BLaER1 treated with 17β-estradiol and CSF1 and Interleukin-3, amounts not matched to agents 10 nM and 100 nM (cell line): ENCODE data around the gene FTHL17.

Experiments used
- H3K27ac ChIP-seq, 11 experiments: shearing (Covaris generic); formaldehyde crosslinking; 2 replicates each; pipeline ENCODE4 v1.8.1; 2022
- H3K27me3 ChIP-seq, 11 experiments: shearing (Covaris generic); formaldehyde crosslinking; 2 replicates each; pipeline ENCODE4 v1.8.1; 2022
- H3K36me3 ChIP-seq, 11 experiments: shearing (Covaris generic); formaldehyde crosslinking; 2 replicates each; pipeline ENCODE4 v1.8.1; 2022
- H3K4me1 ChIP-seq, 10 experiments: shearing (Covaris generic); formaldehyde crosslinking; 2 replicates each; pipeline ENCODE4 v1.8.1; 2022
- H3K4me2 ChIP-seq, 11 experiments: shearing (Covaris generic); formaldehyde crosslinking; 2 replicates each; pipeline ENCODE4 v1.8.1; 2022
- H3K4me3 ChIP-seq, 10 experiments: shearing (Covaris generic); formaldehyde crosslinking; 2 replicates each; pipeline ENCODE4 v1.8.1; 2022
- H3K9ac ChIP-seq, 11 experiments: shearing (Covaris generic); formaldehyde crosslinking; 2 replicates each; pipeline ENCODE4 v1.8.1; 2022
- H3K9me3 ChIP-seq, 11 experiments: shearing (Covaris generic); formaldehyde crosslinking; replicated peaks in 1 of 11; 2 replicates each; pipeline ENCODE4 v1.8.1; 2022
- H4K20me1 ChIP-seq, 11 experiments: shearing (Covaris generic); formaldehyde crosslinking; 2 replicates each; pipeline ENCODE4 v1.8.1; 2022
- Cebpa-rat ChIP-seq, 11 experiments: shearing (Covaris generic); IDR thresholded peaks; 2 replicates each; pipeline ENCODE4 v1.8.1; 2022

Gene FTHL17

DNA sequence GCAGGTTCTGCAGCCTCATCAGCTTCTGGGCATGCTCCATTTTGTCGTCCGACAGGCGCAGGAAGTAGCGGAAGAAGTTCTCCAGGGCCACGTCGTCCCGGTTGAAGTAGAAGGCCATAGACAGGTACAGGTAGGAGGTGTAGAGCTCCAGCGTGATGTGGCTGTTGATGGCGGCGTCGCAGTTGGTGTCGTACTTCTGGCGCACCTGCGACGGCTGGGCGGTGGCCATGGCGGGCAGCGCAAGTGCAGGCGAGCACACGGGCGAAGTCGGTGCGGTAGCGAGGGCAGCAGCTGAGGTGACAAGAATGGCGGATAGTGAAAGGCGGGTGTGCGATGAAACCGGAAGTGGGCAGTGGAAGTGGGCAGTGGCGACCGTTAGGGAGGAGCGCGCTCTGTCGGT, at the start of gene FTHL17:
Gene FTHL17 (minus strand): TSS at position 317 of the 400 bp plus-strand sequence. CDS start 88 bp downstream, at position 229.
- Histone ChIP-seq H3K9me3 (peaks cover 21 to 50% (median 36%) of the 10 kb centered on the region in 11 experiments; a peak in 21 of 22 replicates), H4K20me1 (no peaks in the 10 kb centered on the region), H3K27me3 (peaks cover 0 to 7% (median 0%) of the 10 kb centered on the region in 11 experiments; a peak in 3 of 22 replicates), H3K27ac (no peak within 1 kb of the TSS), H3K36me3 (no peaks in the 10 kb centered on the region), H3K9ac (no peak within 1 kb of the TSS), H3K4me3 (no peak within 1 kb of the TSS), H3K4me2 (no peak within 1 kb of the TSS), H3K4me1 (no peaks in the 10 kb centered on the region)
- no peak for TF ChIP-seq Cebpa-rat (IDR thresholded peaks at IDR 0.05)

DNA sequence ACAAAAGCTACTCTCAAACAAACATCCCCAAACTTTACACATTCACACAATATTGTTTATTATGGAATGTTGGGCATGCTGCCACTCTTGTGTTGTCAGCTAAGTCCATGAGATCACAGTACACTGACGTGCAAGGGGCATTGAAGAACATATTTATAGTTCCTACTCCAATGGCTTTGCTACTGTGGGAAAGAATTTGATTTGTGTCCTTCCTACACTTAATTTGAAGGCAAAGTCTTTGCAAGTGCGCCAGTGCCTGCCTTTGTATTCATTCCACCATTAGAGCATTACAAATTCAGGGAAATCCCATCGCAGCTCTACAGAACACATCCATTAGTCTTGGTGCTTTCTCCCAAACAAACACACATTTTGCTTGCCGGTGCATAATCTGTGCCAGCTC, 45.4 kb upstream of the FTHL17 start:
- no peak for TF ChIP-seq Cebpa-rat (IDR thresholded peaks at IDR 0.05)
- Histone ChIP-seq H3K4me1 (no peaks in the 10 kb centered on the region), H3K36me3 (peaks cover 0 to 7% (median 0%) of the 10 kb centered on the region in 11 experiments; a peak in 3 of 22 replicates), H4K20me1 (no peaks in the 10 kb centered on the region), H3K9ac (no peak overlapping the region), H3K4me3 (no peak overlapping the region), H3K9me3 (peaks cover 0 to 9% (median 4%) of the 10 kb centered on the region in 11 experiments; a peak in 6 of 22 replicates), H3K27me3 (peaks cover 84 to 100% (median 97%) of the 10 kb centered on the region in 11 experiments), H3K27ac (no peak overlapping the region), H3K4me2 (no peak overlapping the region)

DNA sequence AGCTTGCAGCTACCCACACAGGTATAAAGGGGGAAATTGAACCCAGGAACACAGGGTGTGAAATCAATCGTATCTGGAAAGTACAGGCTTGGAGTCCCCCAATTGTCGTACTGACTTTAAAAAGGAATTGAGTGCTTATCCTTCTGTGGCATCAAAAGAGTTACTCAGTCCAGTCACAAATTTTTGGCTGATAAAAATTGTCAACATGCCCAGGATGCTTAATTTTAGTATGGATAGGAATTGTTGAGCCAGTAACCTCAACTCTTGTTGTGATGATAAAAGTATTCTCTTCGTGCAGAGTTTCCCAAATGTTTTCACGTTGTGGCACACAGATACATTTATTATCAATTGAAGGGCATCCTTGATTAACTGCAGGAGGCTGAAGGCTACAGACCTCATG, 43.6 kb upstream of the FTHL17 start:
- H3K27ac ChIP-seq: no peak overlapping the region

GRCh38 chrX:31114858-31115257, 43.0 kb upstream of the FTHL17 start:
- Histone ChIP-seq H3K36me3 (no peaks in the 10 kb centered on the region; a peak in 1 of 22 replicates), H4K20me1 (no peaks in the 10 kb centered on the region), H3K9ac (no peak overlapping the region), H3K4me3 (no peak overlapping the region), H3K4me2 (no peak overlapping the region), H3K27ac (no peak overlapping the region), H3K4me1 (no peaks in the 10 kb centered on the region), H3K27me3 (peaks cover 61 to 98% (median 90%) of the 10 kb centered on the region in 11 experiments), H3K9me3 (peaks cover 0 to 11% (median 4%) of the 10 kb centered on the region in 11 experiments; a peak in 6 of 22 replicates)
- TF ChIP-seq Cebpa-rat (IDR thresholded peaks at IDR 0.05): no peak

More for the DNA sequence above, 43.6 kb upstream of the FTHL17 start:
- H3K36me3 ChIP-seq: peaks cover 0 to 3% (median 0%) of the 10 kb centered on the region in 11 experiments; a peak in 1 of 22 replicates
- no peak overlapping the region for H3K9ac ChIP-seq
- no peaks in the 10 kb centered on the region for H4K20me1 ChIP-seq
- no peak overlapping the region for H3K4me2 ChIP-seq
- no peaks in the 10 kb centered on the region for H3K4me1 ChIP-seq
- H3K4me3 ChIP-seq: no peak overlapping the region
- peaks cover 66 to 100% (median 93%) of the 10 kb centered on the region in 11 experiments for H3K27me3 ChIP-seq
- peaks cover 0 to 9% (median 4%) of the 10 kb centered on the region in 11 experiments; a peak in 6 of 22 replicates for H3K9me3 ChIP-seq
- no peak for TF ChIP-seq Cebpa-rat (IDR thresholded peaks at IDR 0.05)

DNA sequence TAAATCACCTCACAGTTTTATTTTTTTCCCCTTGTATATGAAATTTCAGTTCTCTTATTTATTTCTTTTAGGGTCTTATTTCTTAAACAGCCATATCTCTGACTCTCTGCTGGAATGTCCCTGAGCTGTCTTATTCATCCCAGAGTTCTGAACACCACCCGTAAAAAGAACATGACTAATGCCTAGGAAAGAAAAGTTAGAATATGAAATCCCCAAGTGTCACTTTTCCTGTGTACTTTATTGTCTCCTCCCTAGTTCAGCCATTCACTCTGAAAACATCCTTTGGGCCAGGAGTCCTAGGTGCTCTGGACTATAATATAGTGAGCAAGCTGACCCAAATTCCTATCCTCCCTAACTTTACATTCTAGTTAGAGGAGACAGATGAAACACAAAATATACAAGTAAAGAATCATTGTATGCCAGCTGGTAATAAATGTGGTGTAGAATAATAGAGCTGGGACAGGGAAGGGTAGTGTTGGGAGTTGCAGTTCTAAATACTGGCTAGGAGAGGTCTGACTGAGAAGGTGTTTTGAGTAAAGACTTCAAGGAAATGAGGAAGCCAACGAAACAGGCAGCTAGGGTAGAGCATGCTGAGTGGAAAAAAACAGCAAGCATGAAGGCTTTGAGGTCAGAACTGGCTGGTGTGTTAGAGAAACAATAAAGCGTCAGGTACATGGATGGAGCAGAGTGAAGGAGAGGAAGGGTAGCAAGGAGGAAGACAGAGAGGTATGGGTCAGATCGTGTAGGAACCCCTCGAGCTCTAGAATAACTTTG, 40.6 kb upstream of the FTHL17 start:
- Histone ChIP-seq H3K4me2 (no peak overlapping the region), H3K9ac (no peak overlapping the region), H3K4me1 (no peaks in the 10 kb centered on the region), H3K4me3 (no peak overlapping the region), H4K20me1 (no peaks in the 10 kb centered on the region), H3K36me3 (no peaks in the 10 kb centered on the region), H3K27ac (no peak overlapping the region), H3K27me3 (peaks cover 42 to 84% (median 72%) of the 10 kb centered on the region in 11 experiments), H3K9me3 (peaks cover 0 to 5% (median 0%) of the 10 kb centered on the region in 11 experiments; a peak in 2 of 22 replicates)
- TF ChIP-seq Cebpa-rat (IDR thresholded peaks at IDR 0.05): no peak

DNA sequence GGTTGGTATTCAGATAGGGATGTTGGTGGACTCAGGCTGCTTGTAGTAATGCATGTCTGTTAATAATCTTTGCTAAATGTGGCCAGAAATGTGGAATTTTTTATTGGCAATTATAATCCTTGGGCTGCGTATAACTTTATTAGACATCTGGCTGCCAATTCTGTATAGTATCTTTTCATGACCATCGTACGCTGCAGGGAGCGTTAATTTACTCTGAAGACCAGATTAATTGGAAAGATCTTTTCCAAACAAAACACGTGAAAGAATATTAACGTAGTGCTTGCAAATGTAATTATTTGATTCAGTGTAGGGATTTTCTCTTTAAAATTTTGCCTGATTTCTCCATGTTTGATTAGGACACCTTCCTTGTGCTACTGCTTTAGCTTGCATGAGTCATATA, 38.8 kb upstream of the FTHL17 start:
- Histone ChIP-seq H3K27me3 (peaks cover 34 to 67% (median 56%) of the 10 kb centered on the region in 11 experiments), H3K4me1 (no peaks in the 10 kb centered on the region), H3K9ac (no peak overlapping the region), H3K36me3 (no peaks in the 10 kb centered on the region), H3K4me3 (no peak overlapping the region), H3K27ac (no peak overlapping the region), H4K20me1 (no peaks in the 10 kb centered on the region), H3K4me2 (no peak overlapping the region), H3K9me3 (peaks cover 0 to 5% (median 0%) of the 10 kb centered on the region in 11 experiments; a peak in 1 of 22 replicates)
- TF ChIP-seq Cebpa-rat (IDR thresholded peaks at IDR 0.05): no peak

GRCh38 chrX:31099536-31100090, 27.8 kb upstream of the FTHL17 start:
- Histone ChIP-seq H3K4me2 (peak overlapping the region; percentile 28 to 66 (median 50)), H3K27ac (peak overlapping the region in 10 of 11 experiments; percentile 41 to 71 (median 54); a peak in 19 of 22 replicates), H3K9me3 (peaks cover 0 to 8% (median 0%) of the 10 kb centered on the region in 11 experiments; a peak in 4 of 22 replicates), H4K20me1 (no peaks in the 10 kb centered on the region), H3K27me3 (peaks cover 7 to 39% (median 29%) of the 10 kb centered on the region in 11 experiments; a peak in 18 of 22 replicates), H3K4me3 (no peak overlapping the region), H3K4me1 (peaks cover 9 to 21% (median 13%) of the 10 kb centered on the region in 10 experiments; a peak in 18 of 20 replicates), H3K36me3 (no peaks in the 10 kb centered on the region), H3K9ac (0 out of 22 replicates have a peak overlapping the region, but pooled peaks of 1 of the 11 experiments have one; percentile 3)
- TF ChIP-seq Cebpa-rat (IDR thresholded peaks at IDR 0.05): no peak

DNA sequence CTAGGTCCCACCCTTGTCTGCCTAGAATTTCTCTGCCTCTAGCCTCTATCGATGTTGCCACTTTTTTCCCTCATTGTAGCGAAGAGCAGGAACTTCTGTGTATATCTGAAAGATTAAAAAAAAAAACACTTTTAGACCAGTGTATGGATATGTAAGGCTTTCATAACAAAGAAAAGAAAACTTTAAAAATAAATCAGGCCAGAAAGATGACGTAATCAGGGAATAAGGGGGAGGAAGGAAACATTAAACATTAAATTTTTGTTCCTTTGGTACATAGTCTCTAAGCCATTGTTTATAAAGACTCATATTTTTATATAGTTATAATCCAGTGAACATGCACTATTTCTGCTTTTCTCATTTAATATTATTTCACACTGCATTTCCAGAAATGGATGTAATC, 26.2 kb upstream of the FTHL17 start:
- H3K27me3 ChIP-seq: peaks cover 7 to 47% (median 29%) of the 10 kb centered on the region in 11 experiments; a peak in 18 of 22 replicates
- no peak overlapping the region for H3K4me2 ChIP-seq
- peaks cover 9 to 21% (median 13%) of the 10 kb centered on the region in 10 experiments; a peak in 18 of 20 replicates for H3K4me1 ChIP-seq
- TF ChIP-seq Cebpa-rat (IDR thresholded peaks at IDR 0.05): no peak
- H3K9ac ChIP-seq: no peak overlapping the region
- no peaks in the 10 kb centered on the region for H4K20me1 ChIP-seq
- peaks cover 0 to 20% (median 5%) of the 10 kb centered on the region in 11 experiments; a peak in 6 of 22 replicates for H3K9me3 ChIP-seq
- no peak overlapping the region for H3K27ac ChIP-seq
- no peaks in the 10 kb centered on the region for H3K36me3 ChIP-seq
- H3K4me3 ChIP-seq: no peak overlapping the region

- H3K4me3 ChIP-seq: no peak overlapping the region
- TF ChIP-seq Cebpa-rat (IDR thresholded peaks at IDR 0.05): no peak
- H3K4me1 ChIP-seq: peaks cover 0 to 2% (median 0%) of the 10 kb centered on the region in 10 experiments; a peak in 1 of 20 replicates
- no peak overlapping the region for H3K9ac ChIP-seq
- H3K27ac ChIP-seq: no peak overlapping the region
- H3K9me3 ChIP-seq: peaks cover 0 to 20% (median 5%) of the 10 kb centered on the region in 11 experiments; a peak in 6 of 22 replicates
- peaks cover 0 to 29% (median 9%) of the 10 kb centered on the region in 11 experiments; a peak in 13 of 22 replicates for H3K27me3 ChIP-seq
- H3K4me2 ChIP-seq: no peak overlapping the region
- H4K20me1 ChIP-seq: no peaks in the 10 kb centered on the region
- no peaks in the 10 kb centered on the region for H3K36me3 ChIP-seq
These were observed 21.8 kb upstream of the FTHL17 start for GRCh38 chrX:31093639-31093975.
